ENCODE data around the gene CAMK4.

The CAMK4 gene

GRCh38 chr5:111514087-111514486 is 289.9 kb downstream of the CAMK4 start:
- no peak overlapping the region for H3K4me3 ChIP-seq (ENCODE audit: low read depth, low read length)
- TF ChIP-seq CTCF (IDR thresholded peaks at IDR 0.05; ENCODE audit: borderline replicate concordance, insufficient read depth, low read depth, low read length), result no peak

GRCh38 chr5:111517853-111518501 is 293.8 kb downstream of the CAMK4 start:
- no peak for TF ChIP-seq CTCF (IDR thresholded peaks at IDR 0.05; ENCODE audit: borderline replicate concordance, insufficient read depth, low read depth, low read length)
- H3K4me3 ChIP-seq (ENCODE audit: low read depth, low read length), result no peak overlapping the region

GRCh38 chr5:111518777-111519176 is 294.6 kb downstream of the CAMK4 start:
- H3K4me3 ChIP-seq (ENCODE audit: low read depth, low read length), result no peak overlapping the region
- TF ChIP-seq CTCF (IDR thresholded peaks at IDR 0.05; ENCODE audit: borderline replicate concordance, insufficient read depth, low read depth, low read length), result no peak

- no peak for TF ChIP-seq CTCF (IDR thresholded peaks at IDR 0.05; ENCODE audit: borderline replicate concordance, insufficient read depth, low read depth, low read length)
Observed at GRCh38 chr5:111520908-111521307, 296.7 kb downstream of the CAMK4 start.

GRCh38 chr5:111528056-111528455 is 303.9 kb downstream of the CAMK4 start:
- no peak overlapping the region for H3K4me3 ChIP-seq (ENCODE audit: low read depth, low read length)
- TF ChIP-seq CTCF (IDR thresholded peaks at IDR 0.05; ENCODE audit: borderline replicate concordance, insufficient read depth, low read depth, low read length), result no peak

More at GRCh38 chr5:111520908-111521307, 296.7 kb downstream of the CAMK4 start:
- no peak overlapping the region for H3K4me3 ChIP-seq (ENCODE audit: low read depth, low read length)

- TF ChIP-seq CTCF (IDR thresholded peaks at IDR 0.05; ENCODE audit: borderline replicate concordance, insufficient read depth, low read depth, low read length), result no peak
- no peak overlapping the region for H3K4me3 ChIP-seq (ENCODE audit: low read depth, low read length)
Observed at GRCh38 chr5:111530298-111530740, 306.1 kb downstream of the CAMK4 start.

GRCh38 chr5:111532886-111533582 is 308.9 kb downstream of the CAMK4 start:
- no peak overlapping the region for H3K4me3 ChIP-seq (ENCODE audit: low read depth, low read length)
- no peak for TF ChIP-seq CTCF (IDR thresholded peaks at IDR 0.05; ENCODE audit: borderline replicate concordance, insufficient read depth, low read depth, low read length)

All from GM12875 (cell line).